Endometrial microvascular endothelial cells (primary cell): ENCODE data around the gene ZCCHC18. TPM values are rescaled to one million over a fixed set of nuclear protein-coding genes. Genes with fewer than 3 reads are reported as not detected.
"Not testable (repeated sequence)": the region's sequence is repeated elsewhere in the genome, so short reads cannot be mapped to it uniquely, and the experiment has no call there.

Experiments used
- in situ Hi-C: cut with HindIII; loops from 2 replicates; pipeline ENCODE4 v1.10.0; 2017; ENCODE audit warnings: low sequenced_read_pairs, low pct_unique_long_range_greater_than_20kb; ENCODE audit errors: inconsistent ontology term
- total RNA-seq: library from RNA; depleted of rRNA; stranded (reverse); fragments of >200 nt; gene quantifications from one replicate; pipeline ENCODE4 v1.2.3, GENCODE V29; 2015; ENCODE audit errors: inconsistent ontology term

Gene ZCCHC18
- total RNA-seq: 0.09 TPM

DNA sequence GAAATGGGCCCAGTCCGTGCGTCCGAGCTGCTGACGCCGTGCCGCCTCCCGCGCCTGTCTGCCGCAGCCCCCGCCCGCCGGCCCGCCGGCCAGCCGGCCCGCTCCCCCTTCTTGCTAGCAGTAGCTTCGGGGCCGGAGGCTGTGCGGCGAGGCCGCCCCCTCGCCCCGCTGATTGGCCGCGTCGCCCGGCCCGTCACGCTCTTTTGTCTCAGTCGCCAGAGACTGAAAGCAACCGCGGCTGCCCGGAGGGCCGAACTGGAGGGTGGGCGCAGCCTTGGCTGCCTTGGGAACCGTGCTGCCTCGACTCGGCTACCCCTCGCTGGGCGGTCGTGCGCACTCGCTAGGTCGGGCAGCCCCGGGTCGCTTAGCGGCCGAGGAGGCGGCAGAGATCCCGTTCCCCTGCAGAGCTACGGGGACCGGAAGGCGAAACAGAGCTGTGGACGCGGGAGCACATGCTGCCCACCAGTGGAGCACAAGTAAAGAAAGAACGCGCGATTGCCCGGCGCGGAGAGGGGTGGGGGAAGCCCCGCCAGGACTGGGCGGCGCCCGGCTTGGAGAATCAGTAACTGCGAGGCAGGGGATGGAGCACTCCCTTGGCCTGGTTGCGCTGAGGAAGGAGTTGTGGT, at the start of gene ZCCHC18:
Gene ZCCHC18, plus strand, starts transcription at position 198 of the 626 bp plus-strand sequence. CDS start 1,589 bp downstream, outside the sequence.
- in situ Hi-C loops: no loop called here

DNA sequence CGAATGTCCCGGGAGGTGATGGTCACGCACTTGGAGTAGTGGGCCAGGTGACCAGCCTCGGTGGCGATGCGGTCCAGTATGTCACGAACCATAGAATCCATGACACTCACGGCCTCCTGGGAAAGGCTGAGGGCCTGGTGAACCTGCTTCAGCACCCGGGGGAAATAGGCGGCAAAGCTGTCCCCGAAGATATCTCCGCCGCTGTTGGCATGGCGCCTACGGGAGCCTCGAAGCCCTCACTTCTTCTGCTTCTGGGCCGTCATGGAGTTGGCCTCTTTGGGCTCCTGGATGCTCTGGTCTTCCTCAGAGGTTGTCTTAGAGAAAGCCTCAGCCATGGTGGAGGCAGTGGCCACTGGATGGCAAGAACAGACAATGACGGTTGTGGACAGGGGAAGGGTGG, 49.7 kb upstream of the ZCCHC18 start:
- in situ Hi-C loops: not testable (repeated sequence)

DNA sequence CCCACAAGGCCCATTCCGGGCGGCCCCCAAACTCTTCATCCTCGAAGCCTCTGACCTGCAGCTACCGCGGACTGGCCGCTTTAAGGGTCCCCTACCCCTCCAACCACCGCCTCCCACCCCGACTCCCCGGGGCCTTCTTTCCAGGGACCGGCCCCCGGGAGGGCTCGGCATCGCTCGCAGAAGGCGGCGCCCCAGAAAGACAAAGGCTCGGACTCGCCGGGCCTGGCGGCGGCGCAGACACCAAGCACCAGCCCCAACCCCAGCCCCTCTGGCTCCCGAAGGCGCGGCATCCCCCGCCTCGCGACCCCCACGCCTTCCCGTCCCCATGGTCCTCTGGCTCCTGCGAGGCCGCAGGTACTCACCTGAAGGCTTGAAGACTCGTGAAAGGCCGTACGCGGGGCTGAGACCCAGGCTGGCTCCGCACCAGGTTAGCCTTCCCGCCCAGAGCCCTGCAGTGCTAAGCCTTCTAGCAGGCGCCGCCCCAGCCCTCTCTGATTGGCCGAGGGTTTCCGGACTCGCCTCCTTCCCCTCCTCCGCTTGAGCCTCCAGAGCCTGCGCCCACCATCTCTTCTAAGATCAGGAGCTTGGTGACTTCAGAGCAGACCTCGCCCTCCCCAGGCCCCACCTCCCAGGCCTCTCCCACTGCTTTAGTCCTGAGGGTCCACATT, 36.4 kb upstream of the ZCCHC18 start, which contains the start of gene TMSB15C:
Gene TMSB15C, minus strand, starts transcription at position 459 of the 668 bp plus-strand sequence.
- in situ Hi-C loops: not testable (repeated sequence)

DNA sequence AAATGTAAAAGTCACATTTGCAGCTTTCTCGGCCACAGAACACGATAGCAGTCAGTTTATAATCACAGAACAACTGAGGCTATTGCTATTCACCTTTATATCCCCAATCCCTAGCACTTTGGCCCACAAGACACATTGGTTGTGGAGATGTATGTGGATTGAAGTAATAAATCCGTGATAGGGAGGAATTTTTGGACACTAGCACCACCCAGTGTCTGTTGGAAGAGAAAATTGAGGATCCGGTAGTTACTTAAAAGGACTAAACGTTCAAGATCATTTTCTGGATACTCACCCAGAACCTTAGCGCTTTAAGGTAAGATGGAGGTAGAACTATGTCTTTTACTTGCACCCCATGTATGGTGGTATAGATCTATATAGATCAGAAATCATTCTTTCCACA, 34.5 kb upstream of the ZCCHC18 start:
- in situ Hi-C loops: not testable (repeated sequence)

DNA sequence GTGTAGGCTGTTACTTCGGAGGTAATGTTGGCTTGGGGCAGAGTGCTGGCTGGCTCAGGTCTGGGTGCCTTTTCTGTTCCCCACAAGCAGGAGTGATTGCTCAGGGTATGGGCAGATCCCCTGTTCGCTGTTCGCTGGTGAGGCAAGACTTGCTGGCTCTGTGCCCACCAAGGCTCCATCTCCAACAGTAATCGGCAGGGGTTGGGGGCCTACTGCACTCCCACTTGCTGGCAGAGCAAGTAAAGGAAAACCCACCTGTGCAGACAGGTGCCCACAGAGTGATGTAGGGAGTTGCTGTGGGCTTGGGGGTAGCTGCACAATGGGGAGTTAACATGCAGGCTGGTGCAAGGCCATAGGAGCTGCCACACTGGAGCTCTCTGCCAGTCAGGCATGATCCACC, 28.3 kb upstream of the ZCCHC18 start:
- in situ Hi-C loops: no loop called here

DNA sequence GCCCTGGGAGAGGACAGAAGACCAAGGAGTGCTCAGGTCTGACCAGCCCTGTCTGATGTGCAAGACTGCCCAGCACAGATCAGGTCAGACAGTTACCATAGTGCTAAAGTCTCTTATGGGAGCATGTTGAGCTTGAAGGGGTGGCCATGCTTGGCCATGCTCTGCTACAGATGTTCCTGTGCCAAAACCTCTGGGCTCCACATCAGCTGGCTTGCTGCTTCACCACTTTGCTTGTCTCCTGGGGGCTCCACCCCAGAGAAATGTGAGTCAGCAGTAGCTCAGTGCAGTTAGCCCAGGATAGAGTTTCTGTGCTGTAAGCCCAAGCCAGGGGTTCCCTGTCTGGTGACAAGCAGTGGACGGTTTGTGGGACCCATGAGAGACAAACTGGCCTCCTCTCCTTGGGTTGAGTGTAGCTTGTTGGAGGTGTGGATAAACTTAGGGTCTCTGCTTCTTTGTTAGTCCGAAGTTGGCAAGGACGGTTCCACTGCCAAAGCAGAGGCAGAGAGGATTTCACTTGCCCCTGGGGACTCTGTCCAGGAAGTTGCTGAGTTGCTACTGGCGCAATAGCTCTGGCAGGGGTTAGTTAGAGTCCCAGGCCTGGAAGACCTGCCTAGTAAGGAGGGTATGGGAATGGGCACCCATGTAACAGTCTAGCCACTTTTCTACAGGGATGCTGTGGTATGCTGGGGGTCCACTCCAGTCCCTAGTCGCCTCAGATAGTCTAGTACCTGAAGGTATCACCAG, 27.6 kb upstream of the ZCCHC18 start:
- in situ Hi-C loops: no loop called here

DNA sequence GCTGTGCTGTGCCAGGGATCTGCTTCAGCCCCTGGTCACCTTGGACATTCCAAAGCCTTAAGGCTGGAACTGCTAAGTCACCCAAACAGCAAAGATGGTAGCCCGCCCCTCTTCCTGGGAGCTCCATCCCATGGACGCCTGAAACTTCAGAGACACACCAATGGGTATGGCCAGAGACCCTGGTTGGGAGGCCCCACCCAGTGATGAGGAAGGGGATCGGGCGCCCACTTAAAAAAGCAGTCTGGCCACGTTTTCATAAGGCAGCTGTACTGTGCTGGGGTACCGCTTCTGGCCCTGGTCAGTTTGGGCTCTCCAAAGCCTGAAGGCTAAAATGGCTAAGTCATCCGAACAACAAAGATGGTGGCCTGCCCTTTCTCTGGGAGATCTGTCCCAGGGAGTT, 26.8 kb upstream of the ZCCHC18 start:
- in situ Hi-C loops: no loop called here

DNA sequence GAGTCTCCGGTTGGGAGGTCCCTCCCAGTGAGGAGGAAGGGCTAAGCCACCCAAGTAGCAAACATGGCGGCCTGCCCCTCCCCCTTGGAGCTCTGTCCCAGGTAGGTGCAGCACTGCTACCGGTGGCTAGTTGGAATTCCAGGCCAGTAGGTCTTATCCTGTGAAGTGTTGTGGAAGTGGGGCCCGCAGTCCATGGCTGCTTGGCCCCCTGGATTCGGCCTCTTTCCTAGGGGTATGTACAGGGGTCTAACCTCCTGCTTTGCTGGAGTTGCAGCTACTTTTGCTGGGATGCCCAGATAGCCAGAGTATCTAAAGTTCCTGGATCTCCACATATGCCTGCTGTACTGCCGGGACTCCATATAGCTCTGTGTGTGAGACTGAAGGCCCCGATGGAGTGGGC, 26.4 kb upstream of the ZCCHC18 start:
- in situ Hi-C loops: no loop called here

DNA sequence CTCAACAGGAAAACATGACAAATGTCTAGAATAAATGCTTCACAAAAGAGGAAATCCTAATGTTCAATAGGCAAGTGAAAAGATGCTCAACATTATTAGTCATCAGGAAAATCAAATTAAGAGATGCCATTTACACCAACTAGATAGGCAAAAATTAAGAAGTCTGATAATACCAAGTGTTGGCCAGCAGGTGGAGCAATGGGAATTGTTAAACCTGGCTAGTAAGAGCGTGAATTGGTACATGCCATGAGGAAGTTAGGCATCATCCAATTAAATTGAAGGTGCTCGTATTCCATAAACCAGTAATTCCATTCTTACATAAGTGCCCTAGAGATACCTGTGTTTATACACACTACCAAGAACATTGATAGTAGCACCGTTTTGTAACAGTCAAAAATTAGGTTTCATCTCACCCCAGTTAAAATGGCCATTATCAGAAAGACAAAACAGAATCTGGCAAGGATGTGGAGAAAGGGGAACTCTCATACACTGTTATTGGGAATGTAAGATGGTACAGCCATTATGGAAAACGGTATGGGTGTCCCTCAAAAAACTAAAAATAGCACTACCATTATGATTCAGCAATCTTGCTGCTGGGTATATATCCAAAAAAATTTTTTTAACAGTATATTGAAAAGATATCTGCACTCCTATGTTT, 14.0 kb upstream of the ZCCHC18 start:
- in situ Hi-C loops: no loop called here

DNA sequence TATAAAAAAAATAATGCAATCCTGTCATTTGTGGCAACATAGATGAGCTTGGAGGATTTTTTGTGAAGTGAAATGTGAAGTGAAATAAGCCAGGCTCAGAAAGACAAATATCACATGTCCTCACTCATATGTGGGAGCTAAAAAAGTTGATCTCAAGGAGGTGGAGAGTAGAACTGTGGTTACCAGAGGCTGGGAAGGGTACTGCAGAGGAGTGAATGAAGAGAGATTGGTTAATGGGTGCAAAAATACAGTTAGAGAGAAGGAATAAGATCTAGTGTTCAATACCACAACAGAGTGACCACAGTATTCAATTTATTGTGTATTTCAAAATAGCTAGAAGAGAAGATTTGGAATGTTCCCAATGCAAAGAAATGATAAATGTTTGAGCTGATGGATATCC, 13.4 kb upstream of the ZCCHC18 start:
- in situ Hi-C loops: no loop called here

DNA sequence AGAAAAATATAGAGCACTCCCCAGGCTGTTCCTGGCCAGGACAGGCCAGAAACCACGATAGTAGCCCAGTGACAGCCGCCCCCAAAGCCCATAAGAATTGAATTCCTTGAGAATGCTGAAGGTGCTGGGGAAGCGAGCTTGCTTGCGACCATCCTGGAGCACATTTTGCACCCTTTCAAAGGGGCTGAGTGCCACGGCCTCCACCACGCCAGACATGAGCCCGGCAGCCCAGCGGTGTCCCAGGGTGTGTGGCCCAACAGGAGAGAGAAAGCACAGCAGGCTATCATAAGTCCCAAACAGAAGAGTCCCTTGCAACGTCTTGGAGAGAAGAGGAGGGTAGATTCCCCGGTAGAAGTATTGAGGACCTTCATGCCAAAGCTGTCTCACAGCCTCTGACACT, 7.6 kb upstream of the ZCCHC18 start:
- in situ Hi-C loops: no loop called here

DNA sequence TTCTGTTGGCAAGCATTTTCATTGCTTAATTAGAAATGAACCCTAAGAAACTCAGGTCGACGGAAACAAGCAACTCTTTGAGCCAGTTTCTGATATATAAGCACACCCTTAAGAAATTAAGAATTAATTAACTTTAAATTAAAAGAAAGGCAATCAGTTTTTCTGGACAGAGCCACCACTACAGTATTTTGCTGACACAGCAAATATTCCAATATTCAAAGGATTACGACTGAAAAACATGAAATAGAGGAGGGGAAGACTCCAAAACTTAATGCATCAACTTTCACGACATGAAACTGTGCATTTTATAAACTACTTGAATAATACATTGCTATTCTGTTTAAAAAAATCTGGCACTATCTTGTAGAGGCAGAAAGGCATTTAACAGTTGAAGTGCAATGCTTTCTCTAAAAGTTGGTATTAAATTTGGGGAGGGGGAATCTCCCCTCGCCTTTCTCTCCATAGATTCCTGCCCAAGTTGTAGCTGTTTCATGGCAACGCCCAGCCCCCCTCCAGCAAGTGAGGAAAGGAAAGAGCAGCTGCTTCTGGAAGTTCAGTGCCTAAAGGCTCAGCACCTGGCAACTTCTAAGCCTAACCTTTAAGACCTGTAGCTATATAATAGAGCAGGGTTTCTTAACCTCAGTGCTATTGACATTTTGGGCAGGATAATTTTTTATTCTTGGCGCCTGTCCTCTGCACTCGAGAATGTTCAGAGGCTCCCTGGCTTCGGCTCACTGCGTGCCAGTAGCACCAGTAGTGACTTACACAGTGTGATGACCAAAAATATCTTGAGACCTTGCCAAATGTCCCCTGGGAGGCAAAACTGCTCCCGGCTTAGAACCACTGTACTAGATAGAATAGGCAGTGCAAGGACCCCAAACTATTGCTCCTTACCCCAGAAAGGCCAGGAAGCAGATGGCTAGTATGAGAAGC, 6.7 kb upstream of the ZCCHC18 start:
- in situ Hi-C loops: no loop called here

DNA sequence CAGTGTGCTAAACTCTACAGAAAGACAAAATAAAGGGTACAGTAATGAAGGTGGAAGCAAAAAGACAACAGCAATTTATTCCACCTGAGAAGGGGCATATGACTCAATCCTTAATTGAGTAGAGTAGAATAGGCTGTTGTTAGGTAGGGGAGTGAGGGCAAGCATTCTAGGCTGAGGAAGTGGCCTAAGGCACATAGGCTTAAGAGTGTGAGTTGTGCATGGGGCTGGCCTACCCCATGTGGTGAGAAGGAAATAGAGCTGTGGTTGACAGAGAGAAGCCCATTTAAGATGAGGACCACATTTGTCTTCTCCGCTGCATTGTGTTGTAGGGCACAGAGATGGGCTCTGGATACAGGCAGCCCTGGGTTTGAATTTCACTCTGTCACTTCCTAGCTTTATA, 3.4 kb upstream of the ZCCHC18 start:
- in situ Hi-C loops: no loop called here

DNA sequence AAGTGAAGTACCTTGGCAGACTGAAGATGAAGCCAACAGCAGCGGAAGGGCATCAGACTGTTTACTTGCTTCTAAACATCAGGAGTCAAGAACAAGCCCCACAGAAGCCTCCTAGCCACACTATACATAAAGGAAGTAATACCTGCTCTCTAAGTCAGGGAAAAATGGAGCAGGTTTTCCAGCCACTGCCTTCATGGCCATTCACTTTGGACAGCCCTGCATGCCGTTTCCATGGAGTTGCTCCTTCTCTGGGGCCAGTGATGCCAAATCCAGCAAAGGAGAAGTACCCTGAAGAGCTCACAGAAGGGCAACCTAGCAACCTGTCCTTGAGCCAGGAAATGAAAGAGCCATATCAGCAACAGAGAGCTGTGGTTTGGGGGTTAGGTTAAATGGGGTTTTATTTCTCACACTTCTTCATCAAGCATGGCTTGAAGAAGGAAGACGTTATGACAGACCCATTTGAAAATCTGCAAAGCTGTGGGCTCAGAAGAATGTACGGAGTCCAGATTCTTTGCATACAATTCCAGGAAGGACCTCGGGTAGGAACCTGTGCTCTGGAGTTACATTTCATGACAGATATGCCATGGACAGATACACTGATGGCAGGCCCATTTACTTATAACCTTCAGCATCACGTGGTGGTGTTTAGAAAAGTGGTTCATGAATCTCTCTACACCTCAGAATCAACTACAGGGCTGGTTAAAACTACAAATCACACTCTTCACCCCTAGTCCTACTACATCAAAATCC, 1.7 kb upstream of the ZCCHC18 start:
- in situ Hi-C loops: not testable (repeated sequence)

DNA sequence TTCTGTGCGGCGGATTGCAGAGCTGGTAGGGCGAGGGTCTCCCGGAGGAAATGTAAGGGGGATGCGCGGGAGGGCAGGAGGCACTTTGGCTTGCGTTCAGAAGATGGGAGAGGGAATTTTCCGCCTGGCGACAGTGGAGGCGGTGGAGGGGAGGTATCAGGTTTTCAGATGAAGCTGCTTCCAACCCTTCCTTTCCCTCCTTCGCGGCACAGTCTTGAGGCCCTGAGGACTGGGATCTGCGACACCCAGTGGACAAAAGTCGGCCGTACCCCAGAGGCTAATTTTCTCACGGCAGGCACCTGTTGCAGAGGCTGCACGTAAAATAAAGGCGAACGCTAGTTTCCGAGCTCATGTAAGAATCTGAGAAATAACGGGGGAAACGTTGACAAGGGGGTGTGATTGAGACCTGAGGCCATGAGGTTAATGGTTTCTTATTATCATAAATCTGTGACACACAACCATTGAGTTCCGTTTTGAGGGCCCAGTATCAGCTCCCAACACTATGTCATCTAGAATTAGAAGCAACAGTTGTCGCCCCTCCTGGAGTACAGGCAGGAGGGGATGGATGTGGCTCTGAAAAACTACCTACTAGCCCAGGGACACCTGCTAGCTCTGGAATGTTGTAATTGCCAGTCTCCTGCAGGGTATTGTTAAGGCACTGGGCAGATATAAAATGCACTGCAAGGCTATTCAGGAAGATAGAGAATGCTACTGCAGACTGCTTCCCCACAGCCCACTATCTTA, 1.1 kb downstream of the ZCCHC18 start:
- in situ Hi-C loops: no loop called here

DNA sequence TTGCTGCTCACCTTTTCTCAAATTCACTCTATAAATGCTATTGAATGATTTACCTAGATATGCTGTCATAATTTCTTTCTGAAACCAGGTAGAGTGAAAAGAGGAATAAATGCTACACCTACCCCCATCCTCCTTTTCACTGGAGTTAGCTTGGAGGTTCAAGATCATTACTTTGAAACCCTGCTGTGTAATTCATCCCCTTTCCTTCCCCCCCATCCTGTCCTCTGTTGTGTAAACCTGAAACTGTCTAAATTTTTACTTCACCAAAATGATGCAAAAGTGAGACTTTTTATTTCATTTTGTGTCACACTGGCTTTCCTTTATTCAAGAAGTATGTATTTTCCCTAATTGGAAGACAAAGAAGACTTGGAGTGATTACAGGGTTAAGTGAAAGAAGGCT, 5.4 kb downstream of the ZCCHC18 start:
- in situ Hi-C loops: no loop called here

DNA sequence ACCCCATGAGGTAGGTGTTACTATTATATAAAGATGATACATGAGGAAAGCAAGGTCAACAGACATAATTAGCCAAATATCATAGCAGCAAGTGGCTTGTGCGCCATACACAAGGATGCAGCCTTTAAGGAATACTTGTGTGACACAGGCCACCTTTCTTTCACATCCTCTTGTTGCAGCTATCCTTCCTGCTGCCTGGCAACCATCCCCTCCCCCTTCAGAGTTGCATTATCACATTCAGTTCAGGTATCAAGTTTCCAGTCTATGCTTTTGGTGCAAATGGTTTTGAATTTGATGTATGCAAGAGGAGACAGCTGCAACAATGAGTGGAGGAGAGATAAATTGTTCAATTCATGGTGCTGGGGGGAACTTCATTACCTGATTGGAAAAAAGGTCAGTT, 6.4 kb downstream of the ZCCHC18 start:
- in situ Hi-C loops: no loop called here
